Esophagus squamous epithelium (tissue), 4 donors: Measurements from ENCODE around the gene TMPRSS3.

ENCODE experiments used
- POLR2A ChIP-seq, 4 donors: fragments of 450-650 bp; IDR thresholded peaks; one replicate each; pipeline ENCODE4 v1.6.1; 2017; ENCODE audit warnings: antibody characterized with exemption in 4 of 4, mild to moderate bottlenecking in 4 of 4, moderate library complexity in 3 of 4
- TF ChIP-seq, protein P1 (sequence below), 6 experiments: fragments of 450-650 bp in 4 of 6; fragments of 200-600 bp in 2 of 6; sonication (generic) in 2 of 6; IDR thresholded peaks; one replicate each; pipeline ENCODE4 v1.5.1; 2016 to 2019; ENCODE audit warnings: antibody characterized with exemption in 6 of 6, mild to moderate bottlenecking in 4 of 6, moderate library complexity in 4 of 6

DNA sequence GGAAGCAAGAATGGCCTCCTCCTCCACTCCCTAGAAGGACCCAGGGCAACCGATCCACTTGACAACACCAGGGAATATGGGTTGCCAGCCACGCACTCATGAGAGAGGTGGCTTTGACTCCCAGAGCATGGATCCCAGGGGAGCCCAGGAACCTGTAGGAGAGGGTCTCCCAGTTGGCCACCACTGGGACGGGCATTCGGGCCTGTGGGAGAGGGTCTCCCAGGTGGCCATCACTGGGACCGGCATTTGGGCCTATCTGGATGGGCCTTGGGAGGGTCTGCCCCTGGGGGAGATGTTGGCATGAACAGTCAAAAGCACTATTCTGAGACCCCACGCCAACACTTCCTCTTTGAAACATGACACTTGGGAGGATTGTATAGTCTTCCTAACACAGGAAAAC is 30.1 kb downstream of the TMPRSS3 start:
- TF ChIP-seq, protein P1, sequence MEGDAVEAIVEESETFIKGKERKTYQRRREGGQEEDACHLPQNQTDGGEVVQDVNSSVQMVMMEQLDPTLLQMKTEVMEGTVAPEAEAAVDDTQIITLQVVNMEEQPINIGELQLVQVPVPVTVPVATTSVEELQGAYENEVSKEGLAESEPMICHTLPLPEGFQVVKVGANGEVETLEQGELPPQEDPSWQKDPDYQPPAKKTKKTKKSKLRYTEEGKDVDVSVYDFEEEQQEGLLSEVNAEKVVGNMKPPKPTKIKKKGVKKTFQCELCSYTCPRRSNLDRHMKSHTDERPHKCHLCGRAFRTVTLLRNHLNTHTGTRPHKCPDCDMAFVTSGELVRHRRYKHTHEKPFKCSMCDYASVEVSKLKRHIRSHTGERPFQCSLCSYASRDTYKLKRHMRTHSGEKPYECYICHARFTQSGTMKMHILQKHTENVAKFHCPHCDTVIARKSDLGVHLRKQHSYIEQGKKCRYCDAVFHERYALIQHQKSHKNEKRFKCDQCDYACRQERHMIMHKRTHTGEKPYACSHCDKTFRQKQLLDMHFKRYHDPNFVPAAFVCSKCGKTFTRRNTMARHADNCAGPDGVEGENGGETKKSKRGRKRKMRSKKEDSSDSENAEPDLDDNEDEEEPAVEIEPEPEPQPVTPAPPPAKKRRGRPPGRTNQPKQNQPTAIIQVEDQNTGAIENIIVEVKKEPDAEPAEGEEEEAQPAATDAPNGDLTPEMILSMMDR (IDR thresholded peaks at IDR 0.05): no peak
- TF ChIP-seq POLR2A (IDR thresholded peaks at IDR 0.05): no peak
